ENCODE measurements around the gene SMIM27. TPM values are rescaled to one million over a fixed set of nuclear protein-coding genes. Genes with fewer than 3 reads are reported as not detected.

The SMIM27 gene, protein sequence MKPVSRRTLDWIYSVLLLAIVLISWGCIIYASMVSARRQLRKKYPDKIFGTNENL
- total RNA-seq = 10 to 100 TPM in 1 of 6 donors, 1 to 10 TPM in 5; 3.5 to 10.7 (median 6.9) TPM
- polyA plus RNA-seq = 10 to 100 TPM in 1 of 2 donors, 1 to 10 TPM in 1; 5.1 to 14.4 TPM

DNA sequence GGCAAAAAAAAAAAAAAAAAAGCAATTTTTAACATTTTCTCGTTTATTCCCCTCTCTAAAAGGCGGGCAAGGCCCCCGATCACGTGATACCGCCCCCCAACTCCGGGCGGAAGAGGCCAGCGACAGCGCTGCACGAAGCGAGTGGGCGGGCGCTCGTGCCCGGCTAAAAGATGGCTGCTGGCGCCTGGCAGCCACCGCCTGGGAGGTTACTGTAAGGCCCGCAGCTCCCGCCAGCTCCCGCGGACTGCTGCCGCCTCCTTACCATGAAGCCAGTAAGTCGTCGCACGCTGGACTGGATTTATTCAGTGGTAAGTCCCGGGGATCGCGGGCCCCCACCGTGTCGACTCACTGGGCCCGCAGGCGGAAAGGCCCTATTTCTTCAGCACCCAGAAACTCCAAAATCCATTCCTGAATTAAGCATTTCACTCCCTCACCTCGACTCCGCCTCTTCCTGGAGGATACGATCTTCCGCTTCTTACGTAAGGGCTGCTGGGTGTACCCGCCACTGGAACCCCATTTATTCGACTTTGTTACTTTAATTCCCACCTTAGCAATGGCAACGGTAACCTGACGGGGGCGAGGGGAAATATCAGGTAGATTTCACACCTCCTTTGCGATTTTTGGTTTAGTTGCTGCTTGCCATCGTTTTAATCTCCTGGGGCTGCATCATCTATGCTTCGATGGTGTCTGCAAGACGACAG, at the start of gene SMIM27, which contains the start of gene TOPORS:
Gene SMIM27, plus strand, starts transcription at position 156 of the 701 bp plus-strand sequence. Its CDS starts 108 bp downstream, at position 264.
Gene TOPORS, minus strand, starts transcription at position 415 of the 701 bp plus-strand sequence. Its CDS starts 150 bp downstream, at position 265.
- DNase-seq (peak; percentile 87 to 93 (median 90)), FAIRE-seq (peak; percentile 69), ATAC-seq (peak; percentile 90 to 97 (median 94))
- H3K4me1 ChIP-seq = peaks cover 8 to 10% (median 10%) of the 10 kb centered on the region in 3 donors
- intact Hi-C loops (cut with DNase I) = no loop called here
- no peaks in the 10 kb centered on the region for H3K9me3 ChIP-seq
- no peaks in the 10 kb centered on the region for H3K36me3 ChIP-seq
- peak within 1 kb of the TSS; percentile 55 to 77 (median 72) for H3K4me3 ChIP-seq
- H3K27ac ChIP-seq = peak within 1 kb of the TSS; percentile 87 to 97 (median 90)
- 0 to 1% methylated on average over 46 of the region's 46 CpGs for WGBS, 2 donors
- no peaks in the 10 kb centered on the region for H3K27me3 ChIP-seq
- TF ChIP-seq, protein P1, sequence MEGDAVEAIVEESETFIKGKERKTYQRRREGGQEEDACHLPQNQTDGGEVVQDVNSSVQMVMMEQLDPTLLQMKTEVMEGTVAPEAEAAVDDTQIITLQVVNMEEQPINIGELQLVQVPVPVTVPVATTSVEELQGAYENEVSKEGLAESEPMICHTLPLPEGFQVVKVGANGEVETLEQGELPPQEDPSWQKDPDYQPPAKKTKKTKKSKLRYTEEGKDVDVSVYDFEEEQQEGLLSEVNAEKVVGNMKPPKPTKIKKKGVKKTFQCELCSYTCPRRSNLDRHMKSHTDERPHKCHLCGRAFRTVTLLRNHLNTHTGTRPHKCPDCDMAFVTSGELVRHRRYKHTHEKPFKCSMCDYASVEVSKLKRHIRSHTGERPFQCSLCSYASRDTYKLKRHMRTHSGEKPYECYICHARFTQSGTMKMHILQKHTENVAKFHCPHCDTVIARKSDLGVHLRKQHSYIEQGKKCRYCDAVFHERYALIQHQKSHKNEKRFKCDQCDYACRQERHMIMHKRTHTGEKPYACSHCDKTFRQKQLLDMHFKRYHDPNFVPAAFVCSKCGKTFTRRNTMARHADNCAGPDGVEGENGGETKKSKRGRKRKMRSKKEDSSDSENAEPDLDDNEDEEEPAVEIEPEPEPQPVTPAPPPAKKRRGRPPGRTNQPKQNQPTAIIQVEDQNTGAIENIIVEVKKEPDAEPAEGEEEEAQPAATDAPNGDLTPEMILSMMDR (IDR thresholded peaks at IDR 0.05) = no peak

DNA sequence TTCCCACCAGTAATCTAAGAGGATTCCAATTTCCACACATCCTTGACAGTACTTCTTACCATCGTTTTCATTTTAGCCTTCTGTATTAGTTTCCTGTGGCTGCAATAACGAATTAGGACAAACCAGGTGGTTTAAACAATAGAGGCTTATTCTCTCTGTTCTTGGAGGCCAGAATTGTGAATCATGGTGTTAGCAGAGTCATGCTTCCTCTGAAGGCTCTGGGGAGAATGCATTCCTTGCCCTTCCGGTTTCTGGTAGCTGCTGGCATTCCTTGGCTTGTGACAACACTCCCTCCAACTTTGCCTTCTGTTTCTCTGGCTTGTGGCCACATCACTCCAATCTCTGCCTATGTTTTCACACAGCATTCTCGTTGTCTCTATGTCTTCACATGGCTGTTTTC, 49.7 kb upstream of the SMIM27 start:
- ATAC-seq (no peak), FAIRE-seq (no peak), DNase-seq (no peak)
- no peak overlapping the region for H3K27ac ChIP-seq
- intact Hi-C loops (cut with DNase I) = loop anchor here in 2 of 3 donors (10.0 kb wide), 2 partner anchors 68 to 88 kb away; no protein-coding TSS in a partner anchor
- H3K9me3 ChIP-seq = no peaks in the 10 kb centered on the region
- peaks cover 0 to under 1% (median 0%) of the 10 kb centered on the region in 3 donors for H3K4me1 ChIP-seq
- TF ChIP-seq, protein P1 (IDR thresholded peaks at IDR 0.05) = no peak
- WGBS, 2 donors = 54 to 73% methylated on average over 4 of the region's 4 CpGs
- no peaks in the 10 kb centered on the region for H3K27me3 ChIP-seq
- no peak overlapping the region for H3K4me3 ChIP-seq
- peaks cover 0 to 20% (median 0%) of the 10 kb centered on the region in 3 donors for H3K36me3 ChIP-seq

DNA sequence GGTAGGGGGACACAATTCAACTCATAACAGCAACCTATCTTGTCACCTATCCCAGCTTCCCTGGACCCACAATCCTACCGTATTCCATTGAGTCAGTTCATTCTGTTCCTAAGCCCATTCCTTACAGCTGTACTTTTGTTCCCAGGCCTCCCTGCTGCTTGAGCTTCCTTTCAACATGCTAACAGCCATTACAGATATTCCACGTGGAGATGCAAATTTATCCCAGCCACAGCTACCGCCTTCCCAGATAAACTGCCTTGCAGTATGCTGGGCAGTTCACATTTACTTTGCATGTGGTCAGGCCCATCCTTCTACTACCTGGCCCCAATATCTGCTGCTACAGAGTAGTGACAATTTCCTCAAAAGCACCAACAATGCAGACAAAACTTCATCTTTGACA, 49.1 kb upstream of the SMIM27 start:
- Histone ChIP-seq H3K4me1 (peaks cover 0 to 6% (median 0%) of the 10 kb centered on the region in 3 donors), H3K27ac (no peak overlapping the region), H3K4me3 (no peak overlapping the region), H3K36me3 (peaks cover 0 to 17% (median 0%) of the 10 kb centered on the region in 3 donors), H3K27me3 (no peaks in the 10 kb centered on the region), H3K9me3 (no peaks in the 10 kb centered on the region)
- WGBS, 2 donors = 86 to 90% methylated on average over 3 of the region's 3 CpGs
- FAIRE-seq (no peak), DNase-seq (no peak), ATAC-seq (no peak)
- intact Hi-C loops (cut with DNase I) = loop anchor here in 2 of 3 donors (10.0 kb wide), 2 partner anchors 68 to 88 kb away; no protein-coding TSS in a partner anchor
- TF ChIP-seq, protein P1 (IDR thresholded peaks at IDR 0.05) = no peak

DNA sequence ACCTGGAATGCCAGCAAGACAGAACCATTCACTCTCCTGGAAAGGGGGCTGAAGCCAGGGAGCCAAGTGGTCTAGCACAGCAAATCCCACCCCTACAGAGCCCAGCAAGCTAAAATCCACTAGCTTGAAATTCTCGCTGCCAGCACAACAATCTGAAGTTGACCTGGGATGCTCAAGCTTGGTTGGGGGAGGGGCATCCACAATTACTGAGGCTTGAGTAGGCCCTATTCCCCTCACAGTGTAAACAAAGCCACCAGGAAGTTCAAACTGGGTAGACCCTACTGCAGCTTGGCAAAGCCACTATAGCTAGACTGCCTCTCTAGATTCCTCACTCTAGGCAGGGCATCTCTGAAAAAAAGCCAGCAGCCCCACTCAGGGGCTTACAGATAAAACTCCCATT, 43.4 kb upstream of the SMIM27 start:
- ATAC-seq (no peak), FAIRE-seq (no peak), DNase-seq (no peak)
- intact Hi-C loops (cut with DNase I) = loop anchor here in 2 of 3 donors (10.0 kb wide), 2 partner anchors 74 to 94 kb away; no protein-coding TSS in a partner anchor
- Histone ChIP-seq H3K36me3 (no peaks in the 10 kb centered on the region), H3K4me3 (no peak overlapping the region), H3K4me1 (peaks cover 0 to 6% (median 0%) of the 10 kb centered on the region in 3 donors), H3K9me3 (no peaks in the 10 kb centered on the region), H3K27ac (no peak overlapping the region), H3K27me3 (no peaks in the 10 kb centered on the region)
- WGBS, 2 donors = 98 to 100% methylated on average over 1 of the region's 1 CpG
- TF ChIP-seq, protein P1 (IDR thresholded peaks at IDR 0.05) = no peak
